Lung (tissue), 12 donors: ENCODE results near the gene GRK3. TPM values are rescaled to one million over a fixed set of nuclear protein-coding genes. Genes with fewer than 3 reads are reported as not detected.
A peak's percentile ranks its signal among the peaks of the same experiment; 100 is the strongest.

Experiments used
- ATAC-seq: fragments of 200-7000 bp; cut with Tn5 transposase; one replicate; pipeline ENCODE4 v1.9.1; 2020; ENCODE audit warnings: moderate number of reproducible peaks; ENCODE audit not compliant: insufficient read depth, low FRiP score
- DNase-seq, 3 donors: peaks; one replicate each; pipeline ENCODE4 v3.0.0-alpha.2; 2013 to 2017
- H3K27ac ChIP-seq, 2 donors: one replicate each; pipeline ENCODE4 v1.5.1; 2013; ENCODE audit warnings: mild to moderate bottlenecking in 2 of 2, moderate library complexity in 2 of 2, control low read depth in 1 of 2, inconsistent platforms in 1 of 2, low read depth in 1 of 2, low read length in 1 of 2
- H3K27me3 ChIP-seq, 3 donors: one replicate each; pipeline ENCODE4 v1.5.1; 2013; ENCODE audit warnings: low read length in 2 of 3; ENCODE audit not compliant: control insufficient read depth in 3 of 3, insufficient read depth in 3 of 3
- H3K36me3 ChIP-seq, 4 donors: one replicate each; pipeline ENCODE4 v1.5.1; 2013; ENCODE audit warnings: low read length in 4 of 4, mild to moderate bottlenecking in 1 of 4, moderate library complexity in 1 of 4; ENCODE audit not compliant: control insufficient read depth in 4 of 4, insufficient read depth in 4 of 4
- H3K4me1 ChIP-seq, 5 donors: one replicate each; pipeline ENCODE4 v1.5.1; 2013; ENCODE audit warnings: low read length in 5 of 5, mild to moderate bottlenecking in 2 of 5, moderate library complexity in 1 of 5; ENCODE audit not compliant: control insufficient read depth in 5 of 5, insufficient read depth in 5 of 5
- H3K4me3 ChIP-seq: one replicate; pipeline ENCODE4 v1.5.1; 2013; ENCODE audit warnings: mild to moderate bottlenecking, control low read depth, moderate library complexity
- H3K9ac ChIP-seq, 2 donors: one replicate each; pipeline ENCODE4 v1.5.1; 2013; ENCODE audit warnings: low read length in 2 of 2, control low read depth in 1 of 2; ENCODE audit not compliant: insufficient read depth in 1 of 2
- H3K9me3 ChIP-seq, 4 donors: one replicate each; pipeline ENCODE4 v1.5.1; 2013; ENCODE audit warnings: low read length in 3 of 4, mild to moderate bottlenecking in 1 of 4, moderate library complexity in 1 of 4; ENCODE audit not compliant: control insufficient read depth in 4 of 4, insufficient read depth in 3 of 4
- WGBS, 2 donors: extraction: QIAGEN DNeasy Blood & Tissue Kit; methylation state at CpG; one replicate each; pipeline ENCODE4 v1.1.7; 2013; 5-methylcytosine and 5-hydroxymethylcytosine counted together
- polyA plus RNA-seq, 2 donors: library from polyadenylated mRNA; stranded (reverse); fragments of 200-250 nt; gene quantifications; one replicate each; pipeline ENCODE4 v1.2.1, GENCODE V29; 2013
- total RNA-seq, 2 donors: library from RNA; depleted of rRNA in 1 of 2; stranded (reverse); fragments of >200 nt in 1 of 2; gene quantifications; one replicate each; pipeline ENCODE4 v1.2.1, GENCODE V29; 2014 to 2021
- TF ChIP-seq, protein P1 (sequence below): IDR thresholded peaks from 2 replicates; pipeline ENCODE4 v1.5.1; 2012; ENCODE audit warnings: mild to moderate bottlenecking; ENCODE audit errors: control extremely low read depth, extremely low read depth
- donor health status: control.
- donor health status: control.
- donor health status: Bipolar disorder and iron deficiency.
- donor health status: healthy.
- donor health status: DM: yes; HTN: yes; CAD: no.

GRK3 gene
- total and polyA plus RNA-seq, 4 donors, result 5.0 to 27.3 (median 18.0) TPM

DNA sequence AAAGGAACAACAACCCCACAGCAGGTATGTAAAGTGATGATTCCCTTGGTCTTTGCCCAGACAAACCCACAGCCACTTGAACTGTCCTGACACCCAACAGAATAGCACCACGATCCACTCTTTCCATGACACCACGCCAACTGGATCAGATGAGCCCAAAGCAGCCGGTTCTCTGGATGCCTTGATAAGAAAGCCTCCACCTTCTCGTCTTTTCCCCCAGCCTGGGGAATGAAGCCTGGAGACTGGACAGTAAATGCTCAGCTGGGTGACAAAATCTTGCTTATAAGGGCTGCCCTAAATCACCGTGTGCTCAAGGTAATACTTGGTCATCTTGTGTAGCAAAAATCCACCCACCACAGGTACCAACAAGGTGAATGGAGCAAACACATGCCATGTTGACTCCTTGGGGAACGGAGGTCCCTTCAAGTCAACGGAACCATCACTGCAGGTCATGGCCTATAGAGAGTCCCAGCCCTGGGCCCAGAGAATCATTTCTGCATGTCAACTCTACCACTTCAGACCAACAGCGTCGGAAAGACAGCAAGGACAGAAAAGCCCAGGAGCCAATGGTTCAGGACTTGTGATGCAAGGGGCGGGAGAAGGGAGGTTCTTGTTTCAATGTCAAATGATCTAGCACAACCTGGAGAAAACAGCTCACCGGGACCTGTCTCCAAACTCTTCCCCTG is 175.3 kb downstream of the GRK3 start:
- Histone ChIP-seq H3K9me3 (peaks cover 0 to 6% (median 0%) of the 10 kb centered on the region in 4 donors), H3K27me3 (peaks cover 0 to 9% (median 0%) of the 10 kb centered on the region in 3 donors), H3K4me3 (no peak overlapping the region), H3K4me1 (no peaks in the 10 kb centered on the region), H3K36me3 (no peaks in the 10 kb centered on the region), H3K27ac (no peak overlapping the region), H3K9ac (no peak overlapping the region)
- ATAC-seq, result no peak
- no peak for DNase-seq
- WGBS, 2 donors, result 91 to 95% methylated on average over 11 of the region's 11 CpGs
- TF ChIP-seq, protein P1, sequence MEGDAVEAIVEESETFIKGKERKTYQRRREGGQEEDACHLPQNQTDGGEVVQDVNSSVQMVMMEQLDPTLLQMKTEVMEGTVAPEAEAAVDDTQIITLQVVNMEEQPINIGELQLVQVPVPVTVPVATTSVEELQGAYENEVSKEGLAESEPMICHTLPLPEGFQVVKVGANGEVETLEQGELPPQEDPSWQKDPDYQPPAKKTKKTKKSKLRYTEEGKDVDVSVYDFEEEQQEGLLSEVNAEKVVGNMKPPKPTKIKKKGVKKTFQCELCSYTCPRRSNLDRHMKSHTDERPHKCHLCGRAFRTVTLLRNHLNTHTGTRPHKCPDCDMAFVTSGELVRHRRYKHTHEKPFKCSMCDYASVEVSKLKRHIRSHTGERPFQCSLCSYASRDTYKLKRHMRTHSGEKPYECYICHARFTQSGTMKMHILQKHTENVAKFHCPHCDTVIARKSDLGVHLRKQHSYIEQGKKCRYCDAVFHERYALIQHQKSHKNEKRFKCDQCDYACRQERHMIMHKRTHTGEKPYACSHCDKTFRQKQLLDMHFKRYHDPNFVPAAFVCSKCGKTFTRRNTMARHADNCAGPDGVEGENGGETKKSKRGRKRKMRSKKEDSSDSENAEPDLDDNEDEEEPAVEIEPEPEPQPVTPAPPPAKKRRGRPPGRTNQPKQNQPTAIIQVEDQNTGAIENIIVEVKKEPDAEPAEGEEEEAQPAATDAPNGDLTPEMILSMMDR, result no peak

DNA sequence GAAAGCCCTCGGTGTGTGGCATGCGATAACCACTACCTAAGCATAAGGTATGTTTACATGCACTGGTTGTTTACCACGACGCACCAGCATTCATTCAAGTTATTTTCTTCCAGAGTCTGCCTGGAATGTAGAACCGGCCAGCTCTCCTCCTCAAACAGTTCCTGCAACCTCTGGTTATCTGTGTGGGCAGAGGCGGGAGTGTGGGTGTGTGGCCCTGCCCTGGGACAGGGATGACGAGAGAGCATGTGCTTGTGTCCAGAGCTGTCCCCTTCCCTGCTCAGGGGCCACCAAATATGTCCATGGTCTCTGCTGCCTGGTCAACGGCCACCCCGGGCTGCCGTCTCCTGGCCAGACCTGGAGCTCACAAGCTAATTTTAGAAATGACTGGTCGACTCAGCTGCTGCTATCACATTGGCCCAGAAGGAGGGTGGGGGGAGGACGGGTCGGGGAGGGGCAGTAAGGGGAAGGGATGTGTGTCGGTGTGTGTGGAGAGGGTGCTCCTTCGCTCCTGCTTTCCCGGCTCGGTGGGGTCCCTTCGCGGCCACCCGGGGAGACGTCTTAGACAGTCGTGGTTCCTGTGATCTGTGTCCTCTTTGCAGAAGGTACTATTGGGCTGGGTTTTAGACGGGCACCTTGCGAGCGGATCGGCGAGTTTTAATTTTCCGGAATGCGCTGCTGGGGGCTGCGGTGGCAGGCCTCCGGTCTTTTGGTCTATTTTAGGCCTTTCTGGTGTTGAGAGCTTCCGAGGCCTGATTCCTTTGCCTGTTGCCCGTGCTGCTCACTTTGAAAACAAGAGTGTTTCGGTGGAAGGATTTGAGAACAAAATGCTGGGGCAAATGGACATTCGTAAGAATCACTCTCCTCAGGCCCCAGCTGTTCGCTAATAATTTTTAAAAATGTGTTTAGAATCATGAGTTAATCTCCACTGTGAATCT is 177.5 kb downstream of the GRK3 start, which contains the start of gene MYO18B:
MYO18B (plus strand) TSS at position 497 of the 935 bp plus-strand sequence. CDS start 18,905 bp downstream, outside the sequence.
- ATAC-seq (no peak), DNase-seq (no peak)
- TF ChIP-seq, protein P1, result no peak
- 87 to 90% methylated on average over 36 of the region's 36 CpGs for WGBS, 2 donors
- Histone ChIP-seq H3K4me1 (no peaks in the 10 kb centered on the region), H3K9ac (no peak within 1 kb of the TSS), H3K27ac (peak within 1 kb of the TSS in 1 of 2 donors; percentile 95), H3K4me3 (no peak within 1 kb of the TSS), H3K9me3 (peaks cover 0 to 6% (median 0%) of the 10 kb centered on the region in 4 donors), H3K36me3 (no peaks in the 10 kb centered on the region), H3K27me3 (peaks cover 0 to 9% (median 0%) of the 10 kb centered on the region in 3 donors)

DNA sequence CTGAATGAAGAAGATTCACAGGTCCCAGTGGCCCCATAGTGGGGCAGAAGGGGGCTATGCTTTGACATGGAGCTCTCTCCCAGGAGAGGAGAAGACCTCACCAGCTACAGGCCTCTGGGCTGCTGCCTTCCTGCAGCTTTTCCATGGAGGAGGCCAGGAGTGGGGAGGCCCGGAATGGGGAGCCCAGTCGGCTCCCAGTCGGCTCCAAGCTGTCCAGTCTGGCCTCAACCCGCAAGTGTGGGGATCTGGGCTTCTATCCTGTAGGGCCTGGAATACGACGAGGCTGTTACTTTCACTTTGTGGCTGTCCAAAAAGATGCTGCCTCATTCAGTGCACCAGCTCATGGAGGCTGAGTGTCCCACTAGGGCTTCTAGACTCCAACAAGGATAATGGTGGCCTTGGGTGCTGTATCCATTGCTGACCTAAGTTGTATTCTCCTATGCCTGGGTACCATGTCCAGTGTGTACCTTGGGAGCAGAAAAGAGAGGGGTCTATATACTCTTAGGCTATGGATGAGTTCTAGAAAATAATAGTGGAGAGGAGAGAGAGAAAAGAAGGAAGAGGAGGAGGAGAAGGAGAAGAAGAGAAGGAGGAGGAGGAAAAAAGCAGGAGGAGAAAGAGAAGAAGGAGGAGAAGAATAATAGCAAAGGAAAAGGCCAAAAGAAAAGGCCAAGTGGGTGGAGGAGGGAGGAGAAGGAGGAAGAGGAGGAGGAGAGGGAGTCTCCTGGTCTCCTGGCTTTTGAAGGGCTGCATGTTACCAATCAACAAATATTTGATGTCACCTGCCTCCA is 178.6 kb downstream of the GRK3 start:
- TF ChIP-seq, protein P1, result no peak
- Histone ChIP-seq H3K9ac (no peak overlapping the region), H3K9me3 (peaks cover 0 to 5% (median 0%) of the 10 kb centered on the region in 4 donors), H3K4me3 (no peak overlapping the region), H3K27me3 (peaks cover 0 to 9% (median 0%) of the 10 kb centered on the region in 3 donors), H3K27ac (peak overlapping the region in 1 of 2 donors; percentile 94), H3K4me1 (peaks cover 0 to 2% (median 0%) of the 10 kb centered on the region in 5 donors), H3K36me3 (no peaks in the 10 kb centered on the region)
- ATAC-seq, result no peak
- 89 to 95% methylated on average over 6 of the region's 6 CpGs for WGBS, 2 donors
- no peak for DNase-seq
